HCT116 (cell line): ENCODE measurements around the gene CDC42EP1. TPM values are rescaled to one million over a fixed set of nuclear protein-coding genes. Genes with fewer than 3 reads are reported as not detected.

ENCODE experiments used
- ATAC-seq: fragments of 200-7000 bp; cut with Tn5 transposase; 2 replicates; pipeline ENCODE4 v1.9.1; 2020; ENCODE audit warnings: mild to moderate bottlenecking, moderate library complexity
- BruUV-seq: library from RNA; stranded (reverse); fragments of 400-500 nt; replicated peaks from 2 replicates; lab custom pipeline; 2021; lab: Mats Ljungman, UMichigan
- CTCF ChIA-PET: fragments of 300-600 bp; sonication (Branson Sonifier 250); formaldehyde crosslinking; loops from one replicate; lab custom pipeline; 2021; ENCODE audit warnings: antibody characterized with exemption; lab: Charles Lee
- POLR2A ChIA-PET: fragments of 300-600, 350-600 bp; sonication (Branson Sonifier 250); formaldehyde crosslinking; loops from one replicate; lab custom pipeline; 2021; ENCODE audit warnings: antibody characterized with exemption; lab: Charles Lee
- RAD21 ChIA-PET, 2 experiments: fragments of 300-600 bp; sonication (Branson Sonifier 250); formaldehyde crosslinking; loops; one replicate each; lab custom pipeline; 2023; ENCODE audit warnings: low total read pairs in 2 of 2; ENCODE audit not compliant: uncharacterized antibody in 2 of 2, unreplicated experiment in 2 of 2, low non-redundant PET in 1 of 2; lab: Charles Lee
- DNase-seq: peaks from one replicate; pipeline ENCODE4 v3.0.0-alpha.2; 2010; ENCODE audit warnings: low read depth, low spot score
- H2AFZ ChIP-seq: fragments of 200-600 bp; shearing (Covaris generic), sonication (generic); 2 replicates; pipeline ENCODE4 v1.6.1; 2017; ENCODE audit warnings: low read depth, mixed run types, mixed read lengths, antibody characterized with exemption, low read length; ENCODE audit not compliant: poor library complexity, severe bottlenecking
- H3K27ac ChIP-seq: 2 replicates; pipeline ENCODE4 v1.5.1; 2012; ENCODE audit warnings: low read depth, low read length
- H3K27me3 ChIP-seq: fragments of 200-600 bp; sonication (generic); 2 replicates; pipeline ENCODE4 v1.6.1; 2016; ENCODE audit warnings: mixed run types, low read length, mixed read lengths; ENCODE audit not compliant: insufficient read depth
- H3K36me3 ChIP-seq, 2 experiments: fragments of 200-500 bp in 1 of 2; fragments of 200-600 bp in 1 of 2; sonication (Bioruptor generic) in 1 of 2; sonication (generic) in 1 of 2; 2 replicates each; pipeline versions ENCODE4 v1.5.1 to v1.6.1; 2014 to 2016; ENCODE audit warnings: low read length in 2 of 2, inconsistent platforms in 1 of 2, mixed read lengths in 1 of 2, mixed run types in 1 of 2; ENCODE audit not compliant: insufficient read depth in 2 of 2, control insufficient read depth in 1 of 2
- H3K4me1 ChIP-seq, 2 experiments: fragments of 200-600 bp in 1 of 2; sonication (generic) in 1 of 2; 2 replicates each; pipeline versions ENCODE4 v1.5.1 to v1.6.1; 2012 to 2017; ENCODE audit warnings: low read length in 2 of 2, inconsistent platforms in 1 of 2, mild to moderate bottlenecking in 1 of 2, mixed read lengths in 1 of 2, mixed run types in 1 of 2, moderate library complexity in 1 of 2; ENCODE audit not compliant: insufficient read depth in 2 of 2, control insufficient read depth in 1 of 2
- H3K4me2 ChIP-seq: fragments of 200-600 bp; sonication (generic); 2 replicates; pipeline ENCODE4 v1.6.1; 2017; ENCODE audit warnings: mixed run types, low read length, mixed read lengths
- H3K4me3 ChIP-seq, 2 experiments: fragments of 200-600 bp in 1 of 2; sonication (generic) in 1 of 2; replicated peaks in 1 of 2; 2 replicates each; pipeline ENCODE4 v1.5.1; 2011 to 2016; ENCODE audit warnings: low read length in 2 of 2, control low read depth in 1 of 2, low read depth in 1 of 2, mild to moderate bottlenecking in 1 of 2, mixed read lengths in 1 of 2, mixed run types in 1 of 2
- H3K79me2 ChIP-seq: fragments of 200-600 bp; sonication (generic); 2 replicates; pipeline ENCODE4 v1.6.1; 2017; ENCODE audit warnings: mild to moderate bottlenecking, mixed run types, low read length, moderate library complexity, mixed read lengths; ENCODE audit not compliant: insufficient read depth
- H3K9ac ChIP-seq: fragments of 200-600 bp; sonication (generic); 2 replicates; pipeline ENCODE4 v1.6.1; 2016; ENCODE audit warnings: low read length, mixed read lengths
- H3K9me2 ChIP-seq: fragments of 200-600 bp; sonication (generic), shearing (Covaris generic); 2 replicates; pipeline ENCODE4 v1.6.1; 2017; ENCODE audit warnings: mixed run types, mild to moderate bottlenecking, moderate library complexity; ENCODE audit not compliant: insufficient read depth
- H3K9me3 ChIP-seq, 2 experiments: fragments of 200-500 bp in 1 of 2; fragments of 200-600 bp in 1 of 2; sonication (Bioruptor generic) in 1 of 2; sonication (generic) in 1 of 2; 2 replicates each; pipeline ENCODE4 v1.6.1; 2014 to 2017; ENCODE audit warnings: low read length in 2 of 2, mixed read lengths in 2 of 2, inconsistent platforms in 1 of 2, low read depth in 1 of 2, mild to moderate bottlenecking in 1 of 2, mixed run types in 1 of 2, moderate library complexity in 1 of 2; ENCODE audit not compliant: control insufficient read depth in 1 of 2, insufficient read depth in 1 of 2
- H4K20me1 ChIP-seq: fragments of 200-600 bp; sonication (generic), shearing (Covaris generic); 2 replicates; pipeline ENCODE4 v1.6.1; 2017; ENCODE audit warnings: mixed run types, mild to moderate bottlenecking, moderate library complexity; ENCODE audit not compliant: insufficient read depth
- CBX3 ChIP-seq: IDR thresholded peaks from 2 replicates; pipeline ENCODE4 v1.6.1; 2012; ENCODE audit warnings: low read depth
- CEBPB ChIP-seq: IDR thresholded peaks from 2 replicates; pipeline ENCODE4 v1.6.1; 2012; ENCODE audit warnings: low read depth
- ELF1 ChIP-seq: IDR thresholded peaks from 2 replicates; pipeline ENCODE4 v1.6.1; 2012; ENCODE audit warnings: low read depth, borderline replicate concordance
- EZH2phosphoT487 ChIP-seq: fragments of 200-600 bp; IDR thresholded peaks from 2 replicates; pipeline ENCODE4 v1.6.1; 2018; ENCODE audit warnings: antibody characterized with exemption, borderline replicate concordance
- FOSL1 ChIP-seq: IDR thresholded peaks from 2 replicates; pipeline ENCODE4 v1.6.1; 2012; ENCODE audit warnings: low read depth
- POLR2A ChIP-seq: IDR thresholded peaks from 2 replicates; pipeline ENCODE4 v1.7.0; 2011; ENCODE audit warnings: borderline replicate concordance; ENCODE audit not compliant: insufficient read depth, insufficient read length; ENCODE audit errors: extremely low read depth
- RAD21 ChIP-seq: IDR thresholded peaks from 2 replicates; pipeline ENCODE4 v1.6.1; 2012; ENCODE audit warnings: low read depth, mild to moderate bottlenecking
- SIN3A ChIP-seq: IDR thresholded peaks from 2 replicates; pipeline ENCODE4 v1.6.1; 2012; ENCODE audit warnings: low read depth
- SP1 ChIP-seq: IDR thresholded peaks from 2 replicates; pipeline ENCODE4 v1.6.1; 2012; ENCODE audit warnings: low read depth
- SRF ChIP-seq: IDR thresholded peaks from 2 replicates; pipeline ENCODE4 v1.6.1; 2012; ENCODE audit warnings: low read depth
- ZFX ChIP-seq: fragments of 450-650 bp; IDR thresholded peaks from 2 replicates; pipeline ENCODE4 v1.6.1; 2017
- ZNF274 ChIP-seq: fragments of 200-500 bp; sonication (Bioruptor generic); IDR thresholded peaks from 2 replicates; pipeline ENCODE4 v1.6.1; 2014; ENCODE audit warnings: mild to moderate bottlenecking, low read depth, low read length, inconsistent platforms
- intact Hi-C: fragments of 100-400 bp; cut with micrococcal nuclease; formaldehyde crosslinking; loops from 2 replicates; pipeline ENCODE4 v1.10.0; 2022
- total RNA-seq: library from RNA; stranded (reverse); gene quantifications from one replicate; pipeline ENCODE4 v1.2.1, GENCODE V29; 2021; ENCODE audit not compliant: unreplicated experiment
- TF ChIP-seq, protein P1 (sequence below), 3 experiments: fragments of 200-600 bp in 1 of 3; sonication (generic) in 1 of 3; IDR thresholded peaks in 2 of 3; conservative IDR thresholded peaks in 1 of 3; 2 replicates each; pipeline ENCODE4 v1.5.1; 2012 to 2017; ENCODE audit warnings: low read depth in 2 of 3, low read length in 2 of 3, antibody characterized with exemption in 1 of 3, borderline replicate concordance in 1 of 3, control low read depth in 1 of 3, mild to moderate bottlenecking in 1 of 3, mixed read lengths in 1 of 3, mixed run types in 1 of 3, moderate library complexity in 1 of 3; ENCODE audit not compliant: insufficient read depth in 1 of 3
- TF ChIP-seq, protein P2 (sequence below): IDR thresholded peaks from 2 replicates; pipeline ENCODE4 v1.6.1; 2011; ENCODE audit warnings: mild to moderate bottlenecking, low read length, moderate library complexity; ENCODE audit not compliant: insufficient replicate concordance; ENCODE audit errors: extremely low read depth

Gene CDC42EP1
- total RNA-seq, 1 experiment from 2014 or later = 160 TPM

DNA sequence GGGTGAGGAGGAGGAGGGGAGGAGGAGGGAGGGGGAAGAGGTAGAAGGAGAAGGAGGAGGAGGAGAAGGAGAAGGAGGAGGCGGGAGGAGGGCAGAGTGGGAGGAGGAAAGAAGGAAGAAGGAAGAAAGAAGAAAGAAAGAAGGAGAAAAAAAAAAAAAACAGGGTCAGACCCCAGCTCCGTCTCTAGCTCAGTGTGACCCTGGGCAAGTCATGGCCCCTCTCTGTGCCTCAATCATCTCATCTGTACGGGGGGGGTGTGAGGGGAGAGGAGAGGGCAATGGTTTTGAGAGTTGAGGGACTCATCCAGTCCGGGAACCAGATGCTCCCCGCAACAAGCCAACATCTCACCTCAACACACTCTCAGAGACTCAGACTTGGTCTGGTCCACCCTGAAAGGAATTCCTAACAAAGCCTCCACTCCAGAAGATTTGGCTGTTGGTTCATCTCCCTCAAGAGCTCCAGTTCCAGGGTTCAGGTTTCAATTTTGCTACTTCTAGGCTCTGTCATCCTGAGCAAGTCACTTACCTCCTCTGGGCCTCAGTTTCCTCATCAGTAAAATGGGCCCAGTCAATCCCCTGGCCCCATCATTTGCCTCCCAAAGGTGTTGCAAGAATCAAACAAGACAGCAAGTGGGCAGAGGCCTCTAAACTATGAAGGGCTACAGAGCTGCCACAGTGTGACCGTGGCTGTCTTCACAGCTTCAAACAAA, 48.7 kb upstream of the CDC42EP1 start:
- peak overlapping the region in 1 of 2 experiments; percentile 51; a peak in 1 of 4 replicates for H3K4me3 ChIP-seq
- ATAC-seq (no peak), DNase-seq (no peak)
- H2AFZ ChIP-seq = no peak overlapping the region
- H3K79me2 ChIP-seq = peaks cover 25% of the 10 kb centered on the region; the same call in 1 of the 2 replicates
- intact Hi-C loops = no loop called here
- TF ChIP-seq EZH2phosphoT487 = no peak
- TF ChIP-seq, protein P1, sequence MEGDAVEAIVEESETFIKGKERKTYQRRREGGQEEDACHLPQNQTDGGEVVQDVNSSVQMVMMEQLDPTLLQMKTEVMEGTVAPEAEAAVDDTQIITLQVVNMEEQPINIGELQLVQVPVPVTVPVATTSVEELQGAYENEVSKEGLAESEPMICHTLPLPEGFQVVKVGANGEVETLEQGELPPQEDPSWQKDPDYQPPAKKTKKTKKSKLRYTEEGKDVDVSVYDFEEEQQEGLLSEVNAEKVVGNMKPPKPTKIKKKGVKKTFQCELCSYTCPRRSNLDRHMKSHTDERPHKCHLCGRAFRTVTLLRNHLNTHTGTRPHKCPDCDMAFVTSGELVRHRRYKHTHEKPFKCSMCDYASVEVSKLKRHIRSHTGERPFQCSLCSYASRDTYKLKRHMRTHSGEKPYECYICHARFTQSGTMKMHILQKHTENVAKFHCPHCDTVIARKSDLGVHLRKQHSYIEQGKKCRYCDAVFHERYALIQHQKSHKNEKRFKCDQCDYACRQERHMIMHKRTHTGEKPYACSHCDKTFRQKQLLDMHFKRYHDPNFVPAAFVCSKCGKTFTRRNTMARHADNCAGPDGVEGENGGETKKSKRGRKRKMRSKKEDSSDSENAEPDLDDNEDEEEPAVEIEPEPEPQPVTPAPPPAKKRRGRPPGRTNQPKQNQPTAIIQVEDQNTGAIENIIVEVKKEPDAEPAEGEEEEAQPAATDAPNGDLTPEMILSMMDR (IDR thresholded peaks at IDR 0.05 in 2 of 3, conservative IDR thresholded peaks at IDR 0.05 in 1 of 3; ENCODE audit: borderline replicate concordance in 1 of 3, insufficient read depth in 1 of 3, low read depth in 2 of 3, low read length in 2 of 3) = no peak
- TF ChIP-seq ELF1 = no peak
- TF ChIP-seq POLR2A = no peak
- H3K27me3 ChIP-seq = no peaks in the 10 kb centered on the region
- peak overlapping the region; percentile 65 for H3K27ac ChIP-seq
- peak overlapping the region; percentile 82 for H3K4me2 ChIP-seq
- peaks cover 9 to 38% of the 10 kb centered on the region in 2 experiments for H3K36me3 ChIP-seq
- peak overlapping the region; percentile 53 for H3K9ac ChIP-seq
- peaks cover 23 to 44% of the 10 kb centered on the region in 2 experiments for H3K4me1 ChIP-seq
- no TSS peak for BruUV-seq
- POLR2A ChIA-PET = interaction anchor here (0.7 kb wide), 1 partner anchor 81 kb away, joined by 3 read pairs; no protein-coding TSS in a partner anchor
- RAD21 ChIA-PET = interaction anchor here in 1 of 2 experiments (0.7 kb wide), 1 partner anchor 182 kb away, joined by 3 read pairs; no protein-coding TSS in a partner anchor
- no peaks in the 10 kb centered on the region for H3K9me2 ChIP-seq
- CTCF ChIA-PET = interaction anchor here (1.2 kb wide), 1 partner anchor 81 kb away, joined by 4 read pairs; no protein-coding TSS in a partner anchor
- no peaks in the 10 kb centered on the region for H3K9me3 ChIP-seq
- H4K20me1 ChIP-seq = no peaks in the 10 kb centered on the region; the same call in 1 of the 2 replicates

DNA sequence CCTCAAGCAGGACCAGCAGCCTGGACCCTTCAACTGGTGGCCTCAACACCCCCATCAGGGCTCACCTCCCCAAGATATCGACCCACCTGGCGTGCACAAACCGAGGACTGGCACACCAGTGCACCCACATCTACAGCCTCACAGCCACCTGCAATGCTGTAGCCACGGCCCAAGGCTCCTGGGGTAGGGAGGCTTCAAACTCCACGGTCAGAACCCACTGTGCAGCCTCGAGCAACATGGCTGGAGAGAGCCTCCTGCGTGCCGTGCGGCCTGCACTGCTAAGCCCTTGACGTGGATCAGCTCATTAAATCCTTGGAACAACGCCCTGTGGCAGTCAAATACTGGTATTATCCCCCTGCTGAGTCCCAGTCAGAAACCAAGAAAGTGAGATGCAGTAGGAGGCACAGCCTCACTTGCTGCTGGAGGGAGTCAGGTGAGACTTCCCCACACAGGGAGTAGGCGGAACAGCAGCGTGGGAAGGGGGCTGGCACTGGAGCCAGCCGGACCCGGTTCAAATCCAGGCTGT, 45.7 kb upstream of the CDC42EP1 start:
- no peak overlapping the region for H3K4me2 ChIP-seq
- CTCF ChIA-PET = no interaction called here
- TF ChIP-seq ELF1 = no peak
- no peak for TF ChIP-seq ZFX
- TF ChIP-seq SRF = no peak
- TF ChIP-seq, protein P2, sequence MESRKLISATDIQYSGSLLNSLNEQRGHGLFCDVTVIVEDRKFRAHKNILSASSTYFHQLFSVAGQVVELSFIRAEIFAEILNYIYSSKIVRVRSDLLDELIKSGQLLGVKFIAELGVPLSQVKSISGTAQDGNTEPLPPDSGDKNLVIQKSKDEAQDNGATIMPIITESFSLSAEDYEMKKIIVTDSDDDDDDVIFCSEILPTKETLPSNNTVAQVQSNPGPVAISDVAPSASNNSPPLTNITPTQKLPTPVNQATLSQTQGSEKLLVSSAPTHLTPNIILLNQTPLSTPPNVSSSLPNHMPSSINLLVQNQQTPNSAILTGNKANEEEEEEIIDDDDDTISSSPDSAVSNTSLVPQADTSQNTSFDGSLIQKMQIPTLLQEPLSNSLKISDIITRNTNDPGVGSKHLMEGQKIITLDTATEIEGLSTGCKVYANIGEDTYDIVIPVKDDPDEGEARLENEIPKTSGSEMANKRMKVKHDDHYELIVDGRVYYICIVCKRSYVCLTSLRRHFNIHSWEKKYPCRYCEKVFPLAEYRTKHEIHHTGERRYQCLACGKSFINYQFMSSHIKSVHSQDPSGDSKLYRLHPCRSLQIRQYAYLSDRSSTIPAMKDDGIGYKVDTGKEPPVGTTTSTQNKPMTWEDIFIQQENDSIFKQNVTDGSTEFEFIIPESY = no peak
- no peak for TF ChIP-seq ZNF274
- TF ChIP-seq FOSL1 = no peak
- TF ChIP-seq SIN3A = no peak
- no peak for TF ChIP-seq RAD21
- TF ChIP-seq CBX3 = no peak
- TF ChIP-seq POLR2A = no peak
- no peak for TF ChIP-seq SP1
- no peak for TF ChIP-seq EZH2phosphoT487
- TF ChIP-seq CEBPB = no peak

More for the DNA sequence above, 45.7 kb upstream of the CDC42EP1 start:
- no peak overlapping the region for H3K4me3 ChIP-seq
- H3K9ac ChIP-seq = no peak overlapping the region
- no peaks in the 10 kb centered on the region for H3K9me3 ChIP-seq
- peaks cover 4 to 25% of the 10 kb centered on the region in 2 experiments; a peak in 3 of 4 replicates for H3K36me3 ChIP-seq
- no peaks in the 10 kb centered on the region for H3K27me3 ChIP-seq
- no peak overlapping the region for H3K27ac ChIP-seq
- DNase-seq = no peak
- no peak overlapping the region for H2AFZ ChIP-seq
- no peaks in the 10 kb centered on the region; the same call in 1 of the 2 replicates for H4K20me1 ChIP-seq
- ChIA-PET POLR2A (no interaction called here), RAD21 (no interaction called here)
- intact Hi-C loops = no loop called here
- H3K4me1 ChIP-seq = peaks cover 29 to 48% of the 10 kb centered on the region in 2 experiments
- peaks cover 41% of the 10 kb centered on the region for H3K79me2 ChIP-seq
- no peaks in the 10 kb centered on the region for H3K9me2 ChIP-seq
- no peak for ATAC-seq
- no TSS peak for BruUV-seq
